ENCODE results near the gene P2RX3. TPM values are rescaled to one million over a fixed set of nuclear protein-coding genes. Genes with fewer than 3 reads are reported as not detected.
"Not testable (repeated sequence)": the region's sequence is repeated elsewhere in the genome, so short reads cannot be mapped to it uniquely, and the experiment has no call there.

P2RX3 gene
- not detected for total RNA-seq

GRCh38 chr11:57338142-57338541 is at the start of gene P2RX3:
Gene P2RX3 (plus strand): TSS chr11:57338352. CDS start chr11:57338551, 199 bp downstream.
- no peak for TF ChIP-seq CTCF (IDR thresholded peaks at IDR 0.05)
- no peak for TF ChIP-seq POLR2A (IDR thresholded peaks at IDR 0.05)
- peaks cover 10 to 35% (median 16%) of the 10 kb centered on the region in 3 donors for H3K4me1 ChIP-seq
- H3K4me3 ChIP-seq: no peak within 1 kb of the TSS
- WGBS, 2 donors: 40 to 47% methylated on average over 2 to 4 of the region's 4 CpGs
- no peak within 1 kb of the TSS for H3K27ac ChIP-seq
- DNase-seq: no peak
- H3K36me3 ChIP-seq: peaks cover 0 to 13% (median 2%) of the 10 kb centered on the region in 3 donors
- no peaks in the 10 kb centered on the region for H3K9me3 ChIP-seq
- no peaks in the 10 kb centered on the region for H3K27me3 ChIP-seq
- intact Hi-C loops (cut with DNase I): no loop called here

GRCh38 chr11:57288771-57289579 is 49.2 kb upstream of the P2RX3 start:
- H3K9me3 ChIP-seq: no peaks in the 10 kb centered on the region
- H3K36me3 ChIP-seq: no peaks in the 10 kb centered on the region
- DNase-seq: no peak
- TF ChIP-seq CTCF (IDR thresholded peaks at IDR 0.05) (no peak), POLR2A (IDR thresholded peaks at IDR 0.05) (no peak)
- peaks cover 5 to 43% (median 22%) of the 10 kb centered on the region in 3 donors for H3K4me1 ChIP-seq
- peaks cover 0 to 27% (median 0%) of the 10 kb centered on the region in 4 donors for H3K27me3 ChIP-seq
- 15 to 29% methylated on average over 2 to 8 of the region's 11 CpGs for WGBS, 2 donors
- no peak overlapping the region for H3K4me3 ChIP-seq
- H3K27ac ChIP-seq: peak overlapping the region in 3 of 4 donors; percentile 10 to 39 (median 30)
- intact Hi-C loops (cut with DNase I): no loop called here

GRCh38 chr11:57290288-57290687 is 47.9 kb upstream of the P2RX3 start:
- H3K4me1 ChIP-seq: peaks cover 12 to 53% (median 32%) of the 10 kb centered on the region in 3 donors
- H3K36me3 ChIP-seq: no peaks in the 10 kb centered on the region
- no peak for TF ChIP-seq POLR2A (IDR thresholded peaks at IDR 0.05)
- TF ChIP-seq CTCF (IDR thresholded peaks at IDR 0.05): no peak
- intact Hi-C loops (cut with DNase I): no loop called here
- peaks cover 0 to 25% (median 0%) of the 10 kb centered on the region in 4 donors for H3K27me3 ChIP-seq
- no peak for DNase-seq
- 60 to 81% methylated on average over 1 of the region's 1 CpG for WGBS, 2 donors
- no peak overlapping the region for H3K4me3 ChIP-seq
- no peak overlapping the region for H3K27ac ChIP-seq
- H3K9me3 ChIP-seq: no peaks in the 10 kb centered on the region

GRCh38 chr11:57294225-57295131 is 43.7 kb upstream of the P2RX3 start:
- TF ChIP-seq POLR2A (IDR thresholded peaks at IDR 0.05) (no peak), CTCF (IDR thresholded peaks at IDR 0.05) (no peak)
- Histone ChIP-seq H3K9me3 (peaks cover 0 to 11% (median 6%) of the 10 kb centered on the region in 3 donors), H3K4me3 (no peak overlapping the region), H3K27ac (peak overlapping the region; percentile 38 to 86 (median 84)), H3K27me3 (no peaks in the 10 kb centered on the region), H3K36me3 (peaks cover 7 to 36% (median 12%) of the 10 kb centered on the region in 3 donors), H3K4me1 (peaks cover 12 to 61% (median 20%) of the 10 kb centered on the region in 3 donors)
- no peak for DNase-seq
- intact Hi-C loops (cut with DNase I): no loop called here
- WGBS, 2 donors: 25 to 53% methylated on average over 1 to 2 of the region's 2 CpGs

- H3K4me1 ChIP-seq: peaks cover 12 to 55% (median 19%) of the 10 kb centered on the region in 3 donors
- H3K4me3 ChIP-seq; H3K27me3 ChIP-seq; intact Hi-C loops (cut with DNase I); DNase-seq: not testable (repeated sequence)
- WGBS, 2 donors: 66 to 83% methylated on average over 3 of the region's 3 CpGs
- peak overlapping the region in 2 of 4 donors; percentile 16 to 86 for H3K27ac ChIP-seq
- peaks cover 24 to 53% (median 30%) of the 10 kb centered on the region in 3 donors for H3K36me3 ChIP-seq
- peaks cover 0 to 27% (median 14%) of the 10 kb centered on the region in 3 donors for H3K9me3 ChIP-seq
Measured at GRCh38 chr11:57296205-57296604, 41.9 kb upstream of the P2RX3 start.
